ENCODE measurements around the gene PDXK. TPM values are rescaled to one million over a fixed set of nuclear protein-coding genes. Genes with fewer than 3 reads are reported as not detected.
A peak's percentile ranks its signal among the peaks of the same experiment; 100 is the strongest.
"Not testable (repeated sequence)": the region's sequence is repeated elsewhere in the genome, so short reads cannot be mapped to it uniquely, and the experiment has no call there.

The PDXK gene
- total RNA-seq: 100 to 1,000 TPM; 101 to 114 (median 106) TPM

GRCh38 chr21:43718872-43719747, at the start of gene PDXK:
PDXK (plus strand) TSS chr21:43719129; CDS start chr21:43719295, 166 bp downstream.
- ATAC-seq (peak; percentile 82 to 84), DNase-seq (peak; percentile 67)
- Mint-ChIP-seq H3K4me3 (peak within 1 kb of the TSS; percentile 83), H3K4me1 (ENCODE audit: low read depth) (peaks cover 27% of the 10 kb centered on the region), H3K9me3 (no peaks in the 10 kb centered on the region), H3K27me3 (ENCODE audit: low read depth) (no peaks in the 10 kb centered on the region), H3K36me3 (ENCODE audit: insufficient read depth) (no peaks in the 10 kb centered on the region)

GRCh38 chr21:43669828-43670605, 48.9 kb upstream of the PDXK start:
- Mint-ChIP-seq H3K9me3 (peaks cover 4% of the 10 kb centered on the region), H3K27me3 (ENCODE audit: low read depth) (no peaks in the 10 kb centered on the region), H3K4me1 (ENCODE audit: low read depth) (peaks cover 22% of the 10 kb centered on the region), H3K36me3 (ENCODE audit: insufficient read depth) (peaks cover 36% of the 10 kb centered on the region), H3K4me3 (no peak overlapping the region)
- ATAC-seq (no peak), DNase-seq (no peak)

DNA sequence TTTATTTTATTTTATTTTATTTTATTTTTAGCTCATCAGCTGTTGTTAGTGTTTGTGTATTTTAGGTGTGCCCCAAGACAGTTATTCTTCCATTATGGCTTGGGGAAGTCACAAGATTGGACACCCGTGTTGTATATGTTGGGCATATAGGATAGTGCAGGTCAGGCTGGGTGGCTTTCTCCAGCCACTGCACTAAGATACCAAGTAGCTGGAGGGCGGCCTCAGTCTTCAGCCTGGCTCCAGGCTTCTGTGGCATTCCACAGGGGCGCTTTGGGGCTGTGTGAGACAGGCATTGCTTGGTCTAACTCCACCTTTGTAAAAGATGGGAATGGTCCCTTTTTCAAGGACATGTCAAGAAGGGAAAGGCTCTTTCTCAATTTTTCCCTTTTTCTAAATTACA, 43.1 kb upstream of the PDXK start:
- H3K27me3 Mint-ChIP-seq (ENCODE audit: low read depth): no peaks in the 10 kb centered on the region
- no peaks in the 10 kb centered on the region for H3K9me3 Mint-ChIP-seq
- ATAC-seq (no peak), DNase-seq (no peak)
- no peak overlapping the region for H3K4me3 Mint-ChIP-seq
- peaks cover 4% of the 10 kb centered on the region for H3K4me1 Mint-ChIP-seq (ENCODE audit: low read depth)
- peaks cover 49% of the 10 kb centered on the region for H3K36me3 Mint-ChIP-seq (ENCODE audit: insufficient read depth)

- DNase-seq: no peak
- Mint-ChIP-seq H3K4me3 (no peak overlapping the region), H3K9me3 (no peaks in the 10 kb centered on the region), H3K36me3 (ENCODE audit: insufficient read depth) (peaks cover 49% of the 10 kb centered on the region), H3K4me1 (ENCODE audit: low read depth) (peaks cover 4% of the 10 kb centered on the region), H3K27me3 (ENCODE audit: low read depth) (no peaks in the 10 kb centered on the region)
- no peak for ATAC-seq
Observed at GRCh38 chr21:43676391-43676790, 42.5 kb upstream of the PDXK start.

DNA sequence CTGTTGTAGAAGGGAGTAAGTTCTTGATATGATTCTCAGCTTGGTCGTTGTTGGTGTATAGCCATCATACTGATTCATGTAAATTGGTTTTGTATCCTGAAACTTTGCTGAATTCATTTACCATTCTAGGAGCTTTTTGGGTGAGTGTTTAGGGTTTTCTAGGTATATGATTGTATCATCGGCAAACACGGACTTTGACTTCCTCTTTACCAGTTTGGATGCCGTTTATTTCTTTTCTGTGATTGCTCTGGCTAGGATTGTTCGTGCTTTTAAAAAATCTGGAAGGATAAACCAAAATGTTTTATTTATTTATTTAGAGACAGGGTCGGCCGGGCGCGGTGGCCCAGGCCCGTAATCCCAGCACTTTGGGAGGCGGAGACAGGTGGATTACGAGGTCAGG, 39.0 kb upstream of the PDXK start:
- ATAC-seq (no peak), DNase-seq (no peak)
- H3K36me3 Mint-ChIP-seq (ENCODE audit: insufficient read depth): peaks cover 44% of the 10 kb centered on the region
- no peak overlapping the region for H3K4me3 Mint-ChIP-seq
- H3K9me3 Mint-ChIP-seq: no peaks in the 10 kb centered on the region
- peaks cover 6% of the 10 kb centered on the region for H3K4me1 Mint-ChIP-seq (ENCODE audit: low read depth)
- H3K27me3 Mint-ChIP-seq (ENCODE audit: low read depth): no peaks in the 10 kb centered on the region

DNA sequence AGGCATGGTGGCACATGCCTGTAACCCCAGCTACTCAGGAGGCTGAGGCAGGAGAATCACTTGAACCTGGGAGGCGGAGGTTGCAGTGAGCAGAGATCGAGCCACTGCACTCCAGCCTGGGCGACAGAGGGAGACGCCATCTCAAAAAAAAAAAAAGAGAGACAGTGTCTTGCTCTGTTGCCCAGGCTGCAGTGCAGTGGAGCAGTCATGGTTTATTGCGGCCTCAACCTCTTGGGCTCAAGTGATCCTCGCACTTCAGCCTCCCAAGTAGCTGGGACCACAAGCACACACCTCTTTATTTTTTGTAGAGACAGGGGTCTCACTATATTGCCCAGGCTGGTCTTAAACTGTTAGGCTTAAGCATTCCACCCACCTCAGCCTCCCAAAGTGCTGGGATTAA, 38.5 kb upstream of the PDXK start:
- H3K36me3 Mint-ChIP-seq (ENCODE audit: insufficient read depth): peaks cover 45% of the 10 kb centered on the region
- not testable (repeated sequence) for H3K27me3 Mint-ChIP-seq (ENCODE audit: low read depth); H3K9me3 Mint-ChIP-seq; ATAC-seq; DNase-seq; H3K4me1 Mint-ChIP-seq (ENCODE audit: low read depth); H3K4me3 Mint-ChIP-seq

GRCh38 chr21:43681650-43682049, 37.3 kb upstream of the PDXK start:
- Mint-ChIP-seq H3K27me3 (ENCODE audit: low read depth) (no peaks in the 10 kb centered on the region), H3K4me3 (no peak overlapping the region), H3K9me3 (no peaks in the 10 kb centered on the region), H3K4me1 (ENCODE audit: low read depth) (peaks cover 6% of the 10 kb centered on the region), H3K36me3 (ENCODE audit: insufficient read depth) (peaks cover 44% of the 10 kb centered on the region)
- no peak for ATAC-seq
- DNase-seq: no peak

GRCh38 chr21:43684424-43684823, 34.5 kb upstream of the PDXK start:
- DNase-seq (no peak), ATAC-seq (no peak)
- Mint-ChIP-seq H3K4me3 (no peak overlapping the region), H3K9me3 (no peaks in the 10 kb centered on the region), H3K36me3 (ENCODE audit: insufficient read depth) (peaks cover 34% of the 10 kb centered on the region), H3K4me1 (ENCODE audit: low read depth) (peaks cover 2% of the 10 kb centered on the region), H3K27me3 (ENCODE audit: low read depth) (no peaks in the 10 kb centered on the region)

DNA sequence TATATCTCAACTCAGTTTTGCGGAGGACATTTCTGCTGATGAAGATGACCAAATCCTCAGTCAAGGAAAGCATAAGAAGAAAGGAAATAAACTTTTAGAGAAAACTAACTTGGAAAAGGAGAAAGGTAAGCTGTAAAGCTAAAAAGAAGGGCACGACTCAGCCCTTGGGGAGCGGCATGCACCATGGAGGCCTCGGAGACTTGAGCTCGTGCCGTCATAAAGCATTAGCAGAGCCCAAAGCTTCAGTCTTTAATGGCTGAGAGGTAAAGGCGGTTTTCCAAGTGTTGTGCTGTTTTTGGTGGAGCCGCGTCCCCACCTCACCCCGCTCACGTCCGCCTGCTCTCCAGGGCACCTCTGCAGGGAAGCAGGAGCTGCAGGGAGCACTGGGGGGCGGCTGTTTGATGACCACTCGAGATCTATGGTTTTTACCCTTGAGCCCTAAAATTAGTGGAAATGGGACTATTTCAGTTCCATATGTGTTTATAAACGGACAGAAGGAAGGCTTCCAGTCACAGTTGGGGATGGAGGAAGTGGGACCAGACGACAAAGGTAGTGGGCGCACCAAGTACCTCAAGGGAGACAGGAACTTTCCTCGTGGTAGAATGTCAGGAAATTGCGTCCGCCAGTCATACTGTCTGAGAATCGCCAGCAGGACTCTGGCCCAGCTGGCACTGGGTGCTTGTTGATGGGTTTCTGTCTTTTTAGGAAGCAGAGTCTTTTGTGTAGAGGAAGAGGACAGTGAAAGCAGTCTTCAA, 31.9 kb upstream of the PDXK start:
- DNase-seq (no peak), ATAC-seq (no peak)
- H3K27me3 Mint-ChIP-seq (ENCODE audit: low read depth): no peaks in the 10 kb centered on the region
- peaks cover 34% of the 10 kb centered on the region for H3K36me3 Mint-ChIP-seq (ENCODE audit: insufficient read depth)
- H3K4me3 Mint-ChIP-seq: no peak overlapping the region
- H3K9me3 Mint-ChIP-seq: no peaks in the 10 kb centered on the region
- peaks cover 2% of the 10 kb centered on the region for H3K4me1 Mint-ChIP-seq (ENCODE audit: low read depth)

DNA sequence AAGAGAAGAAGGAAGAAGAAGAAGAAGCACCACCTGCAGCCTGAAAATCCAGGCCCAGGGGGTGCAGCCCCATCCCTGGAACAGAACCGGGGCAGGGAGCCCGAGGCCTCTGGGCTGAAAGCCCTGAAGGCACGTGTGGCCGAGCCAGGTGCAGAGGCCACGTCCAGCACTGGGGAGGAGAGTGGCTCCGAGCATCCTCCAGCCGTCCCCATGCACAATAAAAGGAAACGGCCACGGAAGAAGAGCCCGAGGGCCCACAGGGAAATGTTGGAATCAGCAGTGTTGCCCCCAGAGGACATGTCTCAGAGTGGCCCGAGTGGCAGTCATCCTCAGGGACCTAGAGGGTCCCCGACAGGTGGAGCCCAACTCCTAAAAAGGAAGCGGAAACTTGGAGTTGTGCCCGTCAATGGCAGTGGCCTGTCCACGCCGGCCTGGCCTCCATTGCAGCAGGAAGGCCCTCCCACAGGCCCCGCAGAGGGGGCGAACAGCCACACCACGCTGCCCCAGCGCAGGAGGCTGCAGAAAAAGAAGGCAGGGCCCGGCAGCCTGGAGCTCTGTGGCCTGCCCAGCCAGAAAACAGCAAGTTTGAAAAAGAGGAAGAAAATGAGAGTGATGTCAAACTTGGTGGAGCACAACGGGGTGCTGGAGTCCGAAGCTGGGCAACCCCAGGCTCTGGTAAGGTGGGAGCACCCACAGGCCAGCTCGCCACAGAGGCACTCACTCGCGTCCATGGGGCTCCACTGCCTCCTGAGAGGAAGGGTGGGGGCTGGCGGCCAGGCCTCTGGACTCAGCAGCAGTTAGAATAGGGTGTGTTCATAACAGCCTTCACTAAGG, 31.1 kb upstream of the PDXK start:
- DNase-seq (no peak), ATAC-seq (no peak)
- Mint-ChIP-seq H3K9me3 (no peaks in the 10 kb centered on the region), H3K27me3 (ENCODE audit: low read depth) (no peaks in the 10 kb centered on the region), H3K36me3 (ENCODE audit: insufficient read depth) (peaks cover 32% of the 10 kb centered on the region), H3K4me1 (ENCODE audit: low read depth) (peaks cover 2% of the 10 kb centered on the region), H3K4me3 (no peak overlapping the region)

DNA sequence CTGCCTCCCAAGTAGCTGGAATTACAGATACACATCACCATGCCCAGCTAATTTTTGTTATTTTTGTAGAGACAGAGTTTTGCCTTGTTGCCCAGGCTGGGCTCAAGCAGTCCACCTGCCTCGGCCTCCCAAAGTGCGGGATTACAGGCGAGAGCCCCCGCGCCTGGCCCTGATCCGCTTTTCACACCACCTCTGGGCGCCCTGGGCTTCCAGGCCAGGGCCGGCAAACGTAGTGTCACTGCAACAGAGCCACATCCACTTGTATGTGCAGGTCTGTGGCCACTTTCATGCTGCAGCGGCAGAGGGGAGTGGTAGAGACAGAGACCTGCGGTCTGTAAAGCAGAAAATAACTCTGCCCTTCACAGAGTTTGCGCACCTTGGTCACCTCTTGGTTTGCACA, 30.0 kb upstream of the PDXK start:
- H3K9me3 Mint-ChIP-seq: no peaks in the 10 kb centered on the region
- H3K4me3 Mint-ChIP-seq: no peak overlapping the region
- H3K27me3 Mint-ChIP-seq (ENCODE audit: low read depth): no peaks in the 10 kb centered on the region
- DNase-seq: no peak
- peaks cover 35% of the 10 kb centered on the region for H3K36me3 Mint-ChIP-seq (ENCODE audit: insufficient read depth)
- H3K4me1 Mint-ChIP-seq (ENCODE audit: low read depth): peaks cover 2% of the 10 kb centered on the region
- no peak for ATAC-seq

GRCh38 chr21:43689556-43690337, 29.2 kb upstream of the PDXK start:
- H3K4me3 Mint-ChIP-seq: no peak overlapping the region
- no peak for DNase-seq
- H3K27me3 Mint-ChIP-seq (ENCODE audit: low read depth): no peaks in the 10 kb centered on the region
- H3K9me3 Mint-ChIP-seq: no peaks in the 10 kb centered on the region
- ATAC-seq: no peak
- peaks cover 34% of the 10 kb centered on the region for H3K36me3 Mint-ChIP-seq (ENCODE audit: insufficient read depth)
- H3K4me1 Mint-ChIP-seq (ENCODE audit: low read depth): no peaks in the 10 kb centered on the region

DNA sequence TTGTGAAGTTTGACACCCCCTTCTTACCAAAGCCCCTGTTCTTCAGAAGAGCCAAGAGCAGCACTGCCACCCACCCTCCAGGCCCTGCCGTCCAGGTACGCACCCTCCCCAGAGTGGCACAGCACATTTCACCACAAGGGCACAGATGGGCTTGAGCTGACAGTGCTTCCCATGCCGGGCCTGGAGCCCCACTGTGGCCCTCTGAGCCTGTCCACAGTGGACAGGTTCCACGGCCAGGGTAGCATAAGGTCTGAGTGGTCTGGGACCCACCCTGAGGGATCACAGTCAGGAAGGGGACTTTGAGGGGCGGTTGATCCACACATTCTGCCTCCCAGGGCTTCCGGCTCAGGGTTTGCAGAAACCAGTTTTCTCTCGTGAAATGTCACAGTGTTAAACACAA, 28.6 kb upstream of the PDXK start:
- H3K4me1 Mint-ChIP-seq (ENCODE audit: low read depth): no peaks in the 10 kb centered on the region
- H3K4me3 Mint-ChIP-seq: no peak overlapping the region
- DNase-seq: no peak
- no peaks in the 10 kb centered on the region for H3K9me3 Mint-ChIP-seq
- ATAC-seq: no peak
- no peaks in the 10 kb centered on the region for H3K27me3 Mint-ChIP-seq (ENCODE audit: low read depth)
- peaks cover 32% of the 10 kb centered on the region for H3K36me3 Mint-ChIP-seq (ENCODE audit: insufficient read depth)

Data from activated T-cell treated with anti-CD3 and anti-CD28 coated beads, Interleukin-2, amount 50 U/mL, for 4 hours (primary cell).